ENCODE measurements around the gene EIF2S1. TPM values are rescaled to one million over a fixed set of nuclear protein-coding genes. Genes with fewer than 3 reads are reported as not detected.

The EIF2S1 gene
- total and polyA plus RNA-seq, 2 experiments from 2014 or later = 121 to 170 TPM

- H4K20me1 ChIP-seq (replicated peaks; ENCODE audit: insufficient read depth) = peaks cover 13% of the 10 kb centered on the region
- H3K36me3 ChIP-seq (ENCODE audit: insufficient read depth) = peaks cover 54% of the 10 kb centered on the region
- Mint-ChIP-seq H3K4me3 (no peak overlapping the region), H3K27me3 (ENCODE audit: insufficient read depth, low read depth, poor library complexity) (no peaks in the 10 kb centered on the region), H3K9me3 (no peaks in the 10 kb centered on the region), H3K36me3 (ENCODE audit: low read depth) (peaks cover 73% of the 10 kb centered on the region), H3K27ac (no peak overlapping the region; the same call in 1 of the 2 replicates), H3K4me1 (no peaks in the 10 kb centered on the region)
- no peak for DNase-seq (ENCODE audit: low spot score)
- no peak overlapping the region for H3K27ac ChIP-seq (ENCODE audit: low read depth)
- no peak overlapping the region for H3K4me3 ChIP-seq
- no peaks in the 10 kb centered on the region for H3K27me3 ChIP-seq (ENCODE audit: insufficient read depth)
- peaks cover 7% of the 10 kb centered on the region; the same call in 1 of the 2 replicates for H3K79me2 ChIP-seq (replicated peaks; ENCODE audit: insufficient read depth)
- H3K4me2 ChIP-seq = no peak overlapping the region
- no peak overlapping the region for H2AFZ ChIP-seq
- H3K9me2 ChIP-seq (ENCODE audit: insufficient read depth) = no peaks in the 10 kb centered on the region
- ATAC-seq = no peak
- H3K4me1 ChIP-seq (ENCODE audit: insufficient read depth) = no peaks in the 10 kb centered on the region
- no peak for TF ChIP-seq EZH2 (IDR thresholded peaks at IDR 0.05; ENCODE audit: low read depth, unreplicated experiment)
- TF ChIP-seq, protein P1, sequence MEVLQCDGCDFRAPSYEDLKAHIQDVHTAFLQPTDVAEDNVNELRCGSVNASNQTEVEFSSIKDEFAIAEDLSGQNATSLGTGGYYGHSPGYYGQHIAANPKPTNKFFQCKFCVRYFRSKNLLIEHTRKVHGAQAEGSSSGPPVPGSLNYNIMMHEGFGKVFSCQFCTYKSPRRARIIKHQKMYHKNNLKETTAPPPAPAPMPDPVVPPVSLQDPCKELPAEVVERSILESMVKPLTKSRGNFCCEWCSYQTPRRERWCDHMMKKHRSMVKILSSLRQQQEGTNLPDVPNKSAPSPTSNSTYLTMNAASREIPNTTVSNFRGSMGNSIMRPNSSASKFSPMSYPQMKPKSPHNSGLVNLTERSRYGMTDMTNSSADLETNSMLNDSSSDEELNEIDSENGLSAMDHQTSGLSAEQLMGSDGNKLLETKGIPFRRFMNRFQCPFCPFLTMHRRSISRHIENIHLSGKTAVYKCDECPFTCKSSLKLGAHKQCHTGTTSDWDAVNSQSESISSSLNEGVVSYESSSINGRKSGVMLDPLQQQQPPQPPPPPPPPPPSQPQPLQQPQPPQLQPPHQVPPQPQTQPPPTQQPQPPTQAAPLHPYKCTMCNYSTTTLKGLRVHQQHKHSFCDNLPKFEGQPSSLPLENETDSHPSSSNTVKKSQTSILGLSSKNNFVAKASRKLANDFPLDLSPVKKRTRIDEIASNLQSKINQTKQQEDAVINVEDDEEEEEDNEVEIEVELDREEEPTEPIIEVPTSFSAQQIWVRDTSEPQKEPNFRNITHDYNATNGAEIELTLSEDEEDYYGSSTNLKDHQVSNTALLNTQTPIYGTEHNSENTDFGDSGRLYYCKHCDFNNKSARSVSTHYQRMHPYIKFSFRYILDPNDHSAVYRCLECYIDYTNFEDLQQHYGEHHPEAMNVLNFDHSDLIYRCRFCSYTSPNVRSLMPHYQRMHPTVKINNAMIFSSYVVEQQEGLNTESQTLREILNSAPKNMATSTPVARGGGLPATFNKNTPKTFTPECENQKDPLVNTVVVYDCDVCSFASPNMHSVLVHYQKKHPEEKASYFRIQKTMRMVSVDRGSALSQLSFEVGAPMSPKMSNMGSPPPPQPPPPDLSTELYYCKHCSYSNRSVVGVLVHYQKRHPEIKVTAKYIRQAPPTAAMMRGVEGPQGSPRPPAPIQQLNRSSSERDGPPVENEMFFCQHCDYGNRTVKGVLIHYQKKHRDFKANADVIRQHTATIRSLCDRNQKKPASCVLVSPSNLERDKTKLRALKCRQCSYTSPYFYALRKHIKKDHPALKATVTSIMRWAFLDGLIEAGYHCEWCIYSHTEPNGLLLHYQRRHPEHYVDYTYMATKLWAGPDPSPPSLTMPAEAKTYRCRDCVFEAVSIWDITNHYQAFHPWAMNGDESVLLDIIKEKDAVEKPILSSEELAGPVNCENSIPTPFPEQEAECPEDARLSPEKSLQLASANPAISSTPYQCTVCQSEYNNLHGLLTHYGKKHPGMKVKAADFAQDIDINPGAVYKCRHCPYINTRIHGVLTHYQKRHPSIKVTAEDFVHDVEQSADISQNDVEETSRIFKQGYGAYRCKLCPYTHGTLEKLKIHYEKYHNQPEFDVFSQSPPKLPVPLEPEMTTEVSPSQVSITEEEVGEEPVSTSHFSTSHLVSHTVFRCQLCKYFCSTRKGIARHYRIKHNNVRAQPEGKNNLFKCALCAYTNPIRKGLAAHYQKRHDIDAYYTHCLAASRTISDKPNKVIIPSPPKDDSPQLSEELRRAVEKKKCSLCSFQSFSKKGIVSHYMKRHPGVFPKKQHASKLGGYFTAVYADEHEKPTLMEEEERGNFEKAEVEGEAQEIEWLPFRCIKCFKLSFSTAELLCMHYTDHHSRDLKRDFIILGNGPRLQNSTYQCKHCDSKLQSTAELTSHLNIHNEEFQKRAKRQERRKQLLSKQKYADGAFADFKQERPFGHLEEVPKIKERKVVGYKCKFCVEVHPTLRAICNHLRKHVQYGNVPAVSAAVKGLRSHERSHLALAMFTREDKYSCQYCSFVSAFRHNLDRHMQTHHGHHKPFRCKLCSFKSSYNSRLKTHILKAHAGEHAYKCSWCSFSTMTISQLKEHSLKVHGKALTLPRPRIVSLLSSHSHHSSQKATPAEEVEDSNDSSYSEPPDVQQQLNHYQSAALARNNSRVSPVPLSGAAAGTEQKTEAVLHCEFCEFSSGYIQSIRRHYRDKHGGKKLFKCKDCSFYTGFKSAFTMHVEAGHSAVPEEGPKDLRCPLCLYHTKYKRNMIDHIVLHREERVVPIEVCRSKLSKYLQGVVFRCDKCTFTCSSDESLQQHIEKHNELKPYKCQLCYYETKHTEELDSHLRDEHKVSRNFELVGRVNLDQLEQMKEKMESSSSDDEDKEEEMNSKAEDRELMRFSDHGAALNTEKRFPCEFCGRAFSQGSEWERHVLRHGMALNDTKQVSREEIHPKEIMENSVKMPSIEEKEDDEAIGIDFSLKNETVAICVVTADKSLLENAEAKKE (CRISPR knock-in tag; IDR thresholded peaks at IDR 0.05) = no peak
- TF ChIP-seq POLR2AphosphoS5 (IDR thresholded peaks at IDR 0.05; ENCODE audit: low read depth) = no peak
- TF ChIP-seq EZH2phosphoT487 (IDR thresholded peaks at IDR 0.05; ENCODE audit: unreplicated experiment) = no peak
- TF ChIP-seq ZNF331 (CRISPR knock-in tag; IDR thresholded peaks at IDR 0.05; ENCODE audit: low read depth) = no peak
- TF ChIP-seq CTCF (conservative IDR thresholded peaks at IDR 0.05; ENCODE audit: low read depth in 2 of 2) = no peak
- no peak for TF ChIP-seq JUNB (IDR thresholded peaks at IDR 0.05; ENCODE audit: unreplicated experiment)
- no peaks in the 10 kb centered on the region for H3F3A ChIP-seq (replicated peaks; ENCODE audit: low read depth)
Measured at GRCh38 chr14:67372833-67373232, 12.7 kb downstream of the EIF2S1 start.

Data from GM23338 (cell line).